Osteoblast (primary cell): ENCODE data around the gene OSTM1. TPM values are rescaled to one million over a fixed set of nuclear protein-coding genes. Genes with fewer than 3 reads are reported as not detected.
"Not testable (repeated sequence)": the region's sequence is repeated elsewhere in the genome, so short reads cannot be mapped to it uniquely, and the experiment has no call there.

Experiments
- DNase-seq: peaks from one replicate; pipeline ENCODE4 v3.0.0; 2011; ENCODE audit warnings: low spot score, mixed read lengths; ENCODE audit not compliant: insufficient read length; ENCODE audit errors: missing footprints
- H2AFZ ChIP-seq: 2 replicates; pipeline ENCODE4 v1.6.0; 2011; ENCODE audit warnings: mild to moderate bottlenecking, low read length
- H3K27ac ChIP-seq: 2 replicates; pipeline ENCODE4 v1.5.1; 2011; ENCODE audit warnings: mild to moderate bottlenecking, low read depth, low read length, moderate library complexity
- H3K27me3 ChIP-seq: 2 replicates; pipeline ENCODE4 v1.6.0; 2012; ENCODE audit warnings: mild to moderate bottlenecking, control low read depth, inconsistent platforms, low read length, moderate library complexity; ENCODE audit not compliant: insufficient read depth
- H3K36me3 ChIP-seq: 2 replicates; pipeline ENCODE4 v1.5.1; 2011; ENCODE audit warnings: mild to moderate bottlenecking, low read length, control low read depth, moderate library complexity; ENCODE audit not compliant: insufficient read depth
- H3K4me1 ChIP-seq: 2 replicates; pipeline ENCODE4 v1.5.1; 2011; ENCODE audit warnings: mild to moderate bottlenecking, low read length, control low read depth, moderate library complexity; ENCODE audit not compliant: insufficient read depth
- H3K4me2 ChIP-seq: 2 replicates; pipeline ENCODE4 v1.6.0; 2011; ENCODE audit warnings: mild to moderate bottlenecking, low read length; ENCODE audit not compliant: insufficient read depth
- H3K4me3 ChIP-seq: fragments of 200-600 bp; sonication (generic); 3 replicates; pipeline ENCODE4 v1.5.1; 2012; ENCODE audit warnings: mild to moderate bottlenecking, low read length, inconsistent platforms; ENCODE audit not compliant: insufficient read depth
- H3K79me2 ChIP-seq: 2 replicates; pipeline ENCODE4 v1.6.0; 2012; ENCODE audit warnings: mild to moderate bottlenecking, low read length, control low read depth, inconsistent platforms; ENCODE audit not compliant: insufficient read depth
- H3K9me3 ChIP-seq: 2 replicates; pipeline ENCODE4 v1.5.1; 2011; ENCODE audit warnings: low read depth, low read length, control low read depth
- H4K20me1 ChIP-seq: 2 replicates; pipeline ENCODE4 v1.6.0; 2012; ENCODE audit warnings: mild to moderate bottlenecking, low read length, control low read depth; ENCODE audit not compliant: insufficient read depth
- total RNA-seq: library from RNA; depleted of rRNA; stranded (reverse); fragments of >200 nt; gene quantifications from 2 replicates; pipeline ENCODE4 v1.2.3, GENCODE V29; 2012
- TF ChIP-seq, protein P1 (sequence below): IDR thresholded peaks from 2 replicates; pipeline ENCODE4 v1.5.1; 2011; ENCODE audit warnings: mild to moderate bottlenecking, low read depth, low read length, moderate library complexity; ENCODE audit errors: extremely low read depth

OSTM1 gene
- total RNA-seq, 1 donor, result 42.3 TPM

DNA sequence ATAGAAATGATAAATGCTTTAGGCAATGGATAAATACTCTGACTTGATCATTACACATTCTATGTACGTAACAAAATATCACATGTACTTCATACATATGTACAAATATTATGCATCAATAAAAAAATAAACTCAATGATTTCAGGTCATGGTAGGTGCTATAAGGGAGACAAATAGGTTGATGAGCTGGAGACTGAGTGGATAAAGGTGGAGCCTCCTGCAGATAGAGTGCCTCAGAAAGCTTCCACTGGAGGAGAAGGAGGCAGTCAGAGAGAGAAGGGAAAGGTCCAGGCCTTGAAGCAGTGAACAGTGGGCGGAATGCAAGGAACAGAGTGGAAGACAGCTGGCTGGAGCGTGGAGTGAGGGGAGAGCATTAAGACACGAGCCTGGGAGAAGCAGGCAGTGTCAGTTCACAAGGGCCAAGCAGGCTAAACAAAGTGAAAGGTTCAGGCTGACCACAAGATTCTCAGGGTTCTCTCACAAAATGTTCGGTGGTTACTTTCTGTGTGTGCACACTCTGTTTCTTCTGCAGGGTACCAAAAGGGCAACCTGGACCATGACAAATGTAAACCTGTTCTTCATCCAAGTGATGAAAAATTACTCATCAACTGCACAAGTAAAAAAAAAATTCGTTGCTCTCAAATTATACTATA, 60.6 kb downstream of the OSTM1 start:
- Histone ChIP-seq H3K4me2 (no peak overlapping the region), H3K4me3 (no peak overlapping the region), H3K27ac (no peak overlapping the region), H4K20me1 (no peaks in the 10 kb centered on the region), H3K9me3 (peaks cover 3% of the 10 kb centered on the region), H3K4me1 (no peaks in the 10 kb centered on the region), H3K36me3 (no peaks in the 10 kb centered on the region), H2AFZ (no peak overlapping the region), H3K27me3 (no peaks in the 10 kb centered on the region), H3K79me2 (no peaks in the 10 kb centered on the region)
- DNase-seq, result no peak
- TF ChIP-seq, protein P1, sequence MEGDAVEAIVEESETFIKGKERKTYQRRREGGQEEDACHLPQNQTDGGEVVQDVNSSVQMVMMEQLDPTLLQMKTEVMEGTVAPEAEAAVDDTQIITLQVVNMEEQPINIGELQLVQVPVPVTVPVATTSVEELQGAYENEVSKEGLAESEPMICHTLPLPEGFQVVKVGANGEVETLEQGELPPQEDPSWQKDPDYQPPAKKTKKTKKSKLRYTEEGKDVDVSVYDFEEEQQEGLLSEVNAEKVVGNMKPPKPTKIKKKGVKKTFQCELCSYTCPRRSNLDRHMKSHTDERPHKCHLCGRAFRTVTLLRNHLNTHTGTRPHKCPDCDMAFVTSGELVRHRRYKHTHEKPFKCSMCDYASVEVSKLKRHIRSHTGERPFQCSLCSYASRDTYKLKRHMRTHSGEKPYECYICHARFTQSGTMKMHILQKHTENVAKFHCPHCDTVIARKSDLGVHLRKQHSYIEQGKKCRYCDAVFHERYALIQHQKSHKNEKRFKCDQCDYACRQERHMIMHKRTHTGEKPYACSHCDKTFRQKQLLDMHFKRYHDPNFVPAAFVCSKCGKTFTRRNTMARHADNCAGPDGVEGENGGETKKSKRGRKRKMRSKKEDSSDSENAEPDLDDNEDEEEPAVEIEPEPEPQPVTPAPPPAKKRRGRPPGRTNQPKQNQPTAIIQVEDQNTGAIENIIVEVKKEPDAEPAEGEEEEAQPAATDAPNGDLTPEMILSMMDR, result no peak

DNA sequence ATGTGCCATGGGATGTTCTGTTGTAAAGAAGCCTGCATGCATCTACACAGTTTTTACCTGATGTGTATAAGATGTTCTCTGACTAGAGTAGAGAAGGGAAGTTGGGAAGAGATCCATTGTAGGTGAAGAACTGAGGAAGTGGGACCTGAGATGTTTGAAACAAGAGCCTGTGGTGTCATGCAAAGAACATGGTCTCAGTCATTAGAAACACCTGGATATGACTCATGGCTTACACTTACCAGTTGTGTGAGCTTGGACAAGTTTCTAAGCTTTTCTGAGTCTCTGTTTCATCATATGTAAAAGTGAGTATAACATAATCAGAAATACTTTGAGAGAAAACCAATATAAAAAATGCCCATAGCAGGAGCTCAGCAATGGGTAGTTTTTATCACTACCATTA, 64.6 kb downstream of the OSTM1 start:
- Histone ChIP-seq H2AFZ (no peak overlapping the region), H3K4me2 (no peak overlapping the region), H3K27me3 (no peaks in the 10 kb centered on the region), H4K20me1 (no peaks in the 10 kb centered on the region), H3K4me3 (no peak overlapping the region), H3K27ac (no peak overlapping the region), H3K4me1 (no peaks in the 10 kb centered on the region), H3K9me3 (peaks cover 3% of the 10 kb centered on the region), H3K36me3 (no peaks in the 10 kb centered on the region), H3K79me2 (no peaks in the 10 kb centered on the region)
- TF ChIP-seq, protein P1, result no peak
- no peak for DNase-seq

DNA sequence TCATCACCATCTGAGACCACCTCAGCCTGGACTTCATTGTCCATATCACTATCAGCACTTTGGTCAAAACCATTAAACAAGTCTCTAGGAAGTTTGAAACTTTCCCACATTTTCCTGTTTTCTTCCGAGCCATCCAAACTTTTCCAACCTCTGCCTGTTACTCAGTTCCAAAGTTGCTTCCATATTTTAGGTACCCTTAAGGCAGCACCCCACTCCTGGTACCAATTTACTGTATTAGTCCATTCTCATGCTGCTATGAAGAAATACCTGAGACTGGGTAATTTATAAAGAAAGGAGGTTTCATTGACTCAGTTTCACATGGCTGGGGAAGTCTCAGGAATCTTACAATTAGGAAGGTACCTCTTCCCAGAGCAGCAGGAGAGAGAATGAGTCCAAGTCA, 65.3 kb downstream of the OSTM1 start:
- DNase-seq, H3K27me3 ChIP-seq, H3K36me3 ChIP-seq, H3K79me2 ChIP-seq, H3K27ac ChIP-seq, H3K9me3 ChIP-seq, H3K4me2 ChIP-seq, H4K20me1 ChIP-seq, H3K4me3 ChIP-seq, H2AFZ ChIP-seq, H3K4me1 ChIP-seq: not testable (repeated sequence)

DNA sequence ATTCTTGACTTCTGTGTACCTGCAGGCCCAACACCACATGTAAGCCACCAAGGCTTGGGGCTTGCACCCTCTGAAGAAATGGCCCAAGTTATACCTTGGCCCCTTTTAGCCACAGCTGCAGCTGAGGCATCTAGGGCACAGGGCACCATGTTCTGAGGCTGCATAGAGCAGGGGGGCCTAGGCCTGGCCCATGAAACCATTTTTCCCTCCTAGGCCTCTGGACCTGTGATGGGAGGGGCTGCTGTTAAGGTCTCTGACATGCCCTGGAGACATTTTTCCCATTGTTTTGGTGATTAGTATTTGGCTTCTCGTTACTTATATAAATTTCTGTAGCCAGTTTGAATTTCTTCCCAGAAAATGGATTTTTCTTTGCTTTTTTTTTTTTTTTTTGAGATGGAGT, 66.2 kb downstream of the OSTM1 start:
- Histone ChIP-seq H3K9me3 (peaks cover 3% of the 10 kb centered on the region), H4K20me1 (no peaks in the 10 kb centered on the region), H3K4me3 (no peak overlapping the region), H3K27ac (no peak overlapping the region), H2AFZ (no peak overlapping the region), H3K4me2 (no peak overlapping the region), H3K36me3 (no peaks in the 10 kb centered on the region), H3K27me3 (no peaks in the 10 kb centered on the region), H3K79me2 (no peaks in the 10 kb centered on the region), H3K4me1 (no peaks in the 10 kb centered on the region)
- TF ChIP-seq, protein P1, result no peak
- no peak for DNase-seq
